Measurements from ENCODE around the gene MINDY4.
A peak's percentile ranks its signal among the peaks of the same experiment; 100 is the strongest.

MINDY4 gene

DNA sequence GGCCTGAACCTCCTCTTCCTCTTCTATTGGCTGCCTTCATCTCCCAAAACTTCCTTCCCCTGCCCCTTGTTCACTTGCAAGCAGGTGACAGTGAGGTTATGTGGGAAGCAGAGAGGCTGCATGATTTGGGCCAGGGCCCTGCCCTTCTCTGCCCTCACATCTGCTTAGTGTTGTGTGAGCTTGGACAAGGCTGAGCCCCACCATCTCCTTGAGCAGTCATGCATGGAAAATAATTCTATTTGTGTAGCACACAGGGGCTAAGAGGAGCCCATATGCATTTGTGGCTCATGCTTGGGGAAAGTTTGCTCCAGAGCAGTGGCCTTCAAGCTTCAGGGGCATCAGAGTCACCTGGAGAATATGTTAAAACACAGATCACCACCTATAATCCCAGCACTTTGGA lies 113.7 kb downstream of the MINDY4 start:
- no peak for DNase-seq

DNA sequence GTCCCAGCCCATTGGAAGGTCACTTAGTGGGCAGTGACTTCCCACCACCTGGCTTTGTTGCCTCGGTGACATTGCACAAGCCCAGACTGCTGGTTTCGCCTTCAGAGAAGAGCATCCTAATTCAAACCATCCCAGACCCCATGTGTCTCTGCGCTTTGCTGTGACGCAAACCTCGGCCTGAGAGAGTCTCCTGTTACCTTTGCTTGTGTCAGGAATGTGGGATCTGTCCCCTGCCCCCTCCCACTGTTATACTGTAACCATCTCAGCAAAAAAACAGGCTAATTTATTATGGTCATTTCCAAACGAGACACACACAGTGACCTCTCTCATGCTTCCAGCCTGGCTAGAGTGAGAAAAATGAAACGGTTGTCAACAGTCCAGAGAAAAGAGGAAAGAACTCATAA lies 115.4 kb downstream of the MINDY4 start:
- DNase-seq: no peak

DNA sequence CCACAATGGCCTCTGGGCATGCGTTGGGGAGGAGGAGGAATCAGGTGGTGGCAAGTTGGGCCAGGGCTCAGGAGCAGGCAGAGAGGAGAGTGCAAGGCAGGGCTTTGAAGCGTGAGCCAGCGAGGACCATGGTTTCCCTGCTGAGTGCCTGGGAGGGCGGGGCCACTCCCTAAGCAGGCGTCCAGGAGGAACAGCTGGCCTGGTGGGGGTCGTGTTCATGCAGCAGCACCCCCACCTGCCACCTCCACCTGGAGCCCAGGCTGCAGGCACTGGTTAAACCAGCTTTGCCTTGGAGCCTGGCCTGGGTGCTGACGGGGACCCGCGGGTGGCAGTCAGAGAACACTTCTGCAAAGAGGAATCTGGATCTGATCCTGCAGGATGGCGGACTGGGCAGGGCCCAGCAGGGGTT lies 116.3 kb downstream of the MINDY4 start:
- DNase-seq: no peak

DNA sequence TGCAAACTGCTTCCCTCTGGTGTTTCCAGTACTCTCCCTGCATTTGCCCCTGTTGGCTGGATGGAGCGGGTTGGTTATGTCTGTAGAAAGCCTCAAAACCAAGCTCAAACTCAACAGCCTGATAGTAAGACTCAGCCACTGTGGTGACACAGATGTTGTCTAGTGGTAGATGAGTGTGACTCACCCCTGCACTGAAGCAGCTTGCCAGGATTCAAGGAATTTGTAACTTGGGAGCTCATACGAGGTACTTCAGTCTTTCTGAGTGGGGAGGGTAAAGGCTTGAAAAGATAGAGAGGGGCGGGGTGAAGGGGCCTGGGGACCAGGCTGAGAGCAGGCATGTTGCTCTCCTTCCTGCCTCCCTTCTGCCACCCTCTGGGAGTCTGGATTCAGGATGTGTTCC lies 117.5 kb downstream of the MINDY4 start:
- no peak for DNase-seq

DNA sequence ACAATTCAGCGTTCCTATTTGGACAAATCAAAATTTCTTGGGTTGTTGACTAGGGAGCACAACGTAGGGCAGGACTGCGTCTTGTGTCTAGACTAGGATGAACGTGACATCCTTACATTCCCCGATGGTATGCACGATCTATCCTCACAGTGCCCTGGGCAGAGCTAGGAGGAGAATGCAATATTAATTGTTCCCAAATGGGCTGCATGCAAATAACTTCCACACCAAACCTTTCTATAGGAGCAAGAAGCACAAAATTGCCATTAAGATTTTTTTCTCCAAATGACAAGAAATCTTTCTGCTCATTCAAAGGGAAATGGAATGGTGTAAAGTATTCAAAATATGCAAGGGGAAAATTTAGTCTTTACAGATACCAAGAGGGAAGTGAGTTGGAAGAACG lies 119.0 kb downstream of the MINDY4 start:
- DNase-seq: no peak

DNA sequence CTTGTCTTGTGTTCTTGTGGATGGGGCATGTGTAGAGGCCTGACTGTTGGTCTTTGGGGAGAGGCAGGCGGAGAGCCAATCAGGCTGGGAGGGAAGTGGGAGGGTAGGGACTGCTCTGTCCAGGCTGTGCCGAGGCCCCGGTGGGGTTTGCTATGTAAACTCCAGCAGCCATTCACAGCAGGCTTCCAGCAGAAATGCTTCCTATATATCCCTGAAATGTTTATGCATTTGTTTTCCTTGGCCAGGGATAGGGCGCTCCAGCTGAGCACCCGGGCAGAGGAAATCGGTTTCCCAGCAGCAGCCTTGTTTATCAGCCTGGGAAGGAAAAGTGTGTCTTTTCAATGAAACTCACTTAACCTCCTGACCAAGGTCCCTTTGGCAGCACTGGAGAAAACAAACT lies 122.1 kb downstream of the MINDY4 start:
- no peak for DNase-seq

DNA sequence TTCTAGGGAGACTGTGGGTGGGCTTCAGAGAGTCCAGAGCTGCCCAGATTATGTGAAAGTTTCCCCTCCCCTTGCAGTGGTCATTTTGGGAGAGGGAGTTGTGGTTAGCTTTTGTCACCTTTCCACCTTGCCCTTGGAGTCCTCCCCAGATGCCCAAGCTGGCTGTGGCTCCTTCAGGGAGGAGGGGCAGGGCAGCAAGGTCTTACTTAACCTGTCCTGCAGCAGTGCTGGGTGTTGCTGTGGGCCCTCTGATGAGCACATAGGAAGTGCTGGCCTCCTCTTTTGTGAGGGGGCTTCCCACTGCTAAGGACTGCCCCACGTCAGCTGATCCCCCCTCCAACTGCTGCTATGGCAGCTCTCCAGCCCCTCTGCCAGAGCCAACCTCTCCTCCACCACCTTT lies 122.8 kb downstream of the MINDY4 start:
- DNase-seq: no peak

DNA sequence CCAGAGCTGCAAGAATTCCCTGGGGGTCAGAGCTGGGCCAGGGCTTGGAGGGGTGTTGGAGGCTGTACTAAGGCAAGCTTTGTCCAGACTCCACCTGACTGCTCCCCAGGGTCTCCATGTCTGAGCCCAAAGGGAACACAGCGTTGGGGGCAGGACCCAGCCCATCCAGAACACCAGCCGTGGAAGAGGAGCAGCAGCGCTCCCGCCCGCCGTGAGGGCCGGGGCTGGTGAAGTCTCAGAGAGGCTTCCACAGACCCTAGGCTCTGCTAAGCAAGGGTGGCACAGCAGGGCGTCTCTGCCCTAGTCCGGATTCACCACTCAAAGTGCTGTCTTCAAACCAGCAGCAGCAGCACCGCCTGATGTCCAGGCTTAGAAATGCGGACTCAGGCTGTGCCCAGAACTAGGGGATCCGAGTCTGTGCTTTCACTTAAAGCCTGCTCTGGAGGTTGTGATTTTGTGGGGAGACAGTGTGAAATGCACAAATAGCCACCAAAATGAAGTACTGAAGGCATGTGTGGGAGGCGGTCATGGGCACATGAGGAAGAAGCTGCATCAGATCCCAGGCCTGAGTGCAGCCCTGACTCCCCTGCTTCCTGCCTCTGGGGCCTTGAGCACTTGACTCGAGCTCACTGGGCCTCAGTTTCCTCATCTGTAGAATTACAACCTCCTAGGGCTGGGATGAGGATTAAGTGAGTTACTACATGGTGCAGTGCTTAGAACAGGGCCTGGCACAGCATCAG lies 123.8 kb downstream of the MINDY4 start:
- DNase-seq: peak; percentile 10

DNA sequence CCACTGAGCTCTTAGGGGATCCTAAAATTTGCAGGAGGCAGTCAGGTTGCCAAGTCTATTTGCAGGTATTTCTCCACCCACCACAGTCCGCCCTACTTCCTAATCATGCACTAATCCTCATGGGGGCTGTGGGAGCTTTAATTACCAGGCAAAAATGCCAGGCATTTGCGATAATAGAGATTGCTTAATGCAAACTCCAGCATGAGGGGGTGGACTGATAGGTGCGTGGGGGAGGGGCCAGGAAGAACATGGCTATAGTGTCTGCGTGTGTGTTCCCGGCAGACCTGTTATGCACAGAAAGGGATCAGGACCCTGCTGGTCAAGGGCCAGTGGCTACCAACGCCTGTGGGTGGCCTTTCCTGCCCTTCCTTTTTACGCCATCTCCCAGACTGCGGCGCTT lies 124.8 kb downstream of the MINDY4 start:
- no peak for DNase-seq

DNA sequence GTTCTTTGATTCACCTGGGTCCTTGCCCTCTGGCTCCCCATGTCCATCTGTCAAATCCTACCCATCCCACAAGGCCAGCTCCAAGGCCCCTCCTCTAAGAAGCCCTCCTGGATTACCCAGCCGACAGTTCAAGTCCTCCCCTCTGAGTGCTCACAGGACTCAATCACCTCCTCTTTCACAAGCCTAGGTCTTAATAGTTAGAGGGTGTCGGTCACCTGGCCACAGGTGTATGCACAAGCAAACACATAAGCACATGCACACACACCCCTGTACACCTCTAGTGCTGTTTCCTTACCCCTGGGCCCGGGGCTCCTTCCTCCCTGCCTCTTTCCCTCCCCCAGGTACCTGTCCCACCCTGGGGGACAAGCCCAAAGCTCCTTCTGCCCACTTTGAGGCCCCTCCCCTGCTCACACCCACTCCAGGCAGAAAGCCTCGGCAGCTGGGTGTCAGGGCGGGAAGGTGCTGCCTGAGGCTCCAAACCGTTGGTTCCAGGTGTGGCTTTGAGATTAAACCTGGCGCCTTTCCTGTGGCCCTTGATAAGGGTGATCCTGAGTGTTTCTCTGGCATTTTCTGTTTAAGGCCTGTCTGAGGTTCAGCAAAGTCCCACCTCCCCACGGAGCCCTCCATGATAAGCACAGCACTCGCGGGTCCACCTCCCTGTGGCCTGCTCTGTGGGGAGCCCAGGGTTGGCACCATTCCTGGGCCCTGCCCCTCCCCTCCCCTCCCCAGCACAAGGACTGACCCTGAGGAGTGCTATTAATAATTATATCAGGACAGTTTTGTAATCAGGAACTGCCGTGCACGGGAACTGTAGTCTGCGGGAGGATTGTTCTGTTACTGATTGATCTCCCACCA lies 125.8 kb downstream of the MINDY4 start:
- DNase-seq: no peak

DNA sequence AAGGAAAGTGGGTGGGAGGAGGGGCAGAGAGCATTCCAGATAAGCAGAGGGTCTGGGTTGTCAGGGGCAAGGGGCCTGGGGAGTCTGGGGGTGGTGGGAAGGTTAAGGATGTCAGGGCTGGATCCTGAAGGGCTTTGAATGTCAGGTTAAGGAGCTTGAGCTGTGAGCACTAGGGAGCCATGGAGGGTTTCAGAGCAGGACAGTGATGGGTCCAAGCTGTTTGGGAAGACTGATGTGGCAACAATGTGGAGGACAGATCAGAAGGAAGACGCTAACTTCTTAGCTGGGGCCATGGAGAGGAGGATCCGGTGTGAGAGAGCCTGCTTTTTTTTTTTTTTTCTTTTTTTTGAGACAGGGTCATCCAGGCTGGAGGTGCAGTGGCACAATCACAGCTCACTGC lies 126.6 kb downstream of the MINDY4 start:
- DNase-seq: no peak

DNA sequence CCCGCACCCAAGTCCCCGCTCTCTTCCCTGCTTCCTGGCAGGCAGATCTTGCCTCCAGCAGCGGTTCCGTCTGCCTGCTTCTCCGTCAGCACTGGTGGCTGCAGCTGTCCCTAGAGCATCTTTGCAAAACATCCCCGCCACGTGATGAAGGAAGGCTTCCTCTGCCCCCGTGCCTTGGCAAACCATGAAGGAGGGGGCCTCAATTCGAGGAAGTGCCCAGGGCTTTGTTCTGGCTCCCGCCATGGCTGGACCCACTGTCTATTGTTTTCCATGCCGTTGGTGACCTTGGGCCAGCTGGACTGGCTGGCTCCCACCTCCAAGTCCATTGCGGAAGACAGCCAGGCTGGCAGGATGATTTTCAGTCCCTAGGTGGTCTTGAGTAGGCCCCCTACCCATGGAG lies 127.2 kb downstream of the MINDY4 start:
- no peak for DNase-seq

DNA sequence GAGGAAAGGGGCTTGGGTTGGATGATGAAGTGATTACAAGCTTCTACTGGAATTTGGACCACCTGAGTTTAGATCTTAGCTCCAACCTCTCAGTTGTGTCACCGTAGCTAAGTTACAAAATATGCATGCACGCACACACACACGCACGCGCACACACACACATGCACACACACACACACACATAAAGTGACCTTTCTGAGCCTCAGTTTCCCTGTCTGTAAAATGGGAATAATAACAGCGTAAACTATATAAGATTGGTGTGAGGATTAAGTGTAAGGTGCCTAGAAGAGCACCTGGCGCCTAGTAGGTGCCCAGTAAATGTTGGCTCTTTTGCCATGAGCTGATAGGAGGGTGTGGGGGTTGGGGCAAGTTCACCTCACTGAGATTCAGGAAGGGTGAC lies 127.8 kb downstream of the MINDY4 start:
- no peak for DNase-seq

DNA sequence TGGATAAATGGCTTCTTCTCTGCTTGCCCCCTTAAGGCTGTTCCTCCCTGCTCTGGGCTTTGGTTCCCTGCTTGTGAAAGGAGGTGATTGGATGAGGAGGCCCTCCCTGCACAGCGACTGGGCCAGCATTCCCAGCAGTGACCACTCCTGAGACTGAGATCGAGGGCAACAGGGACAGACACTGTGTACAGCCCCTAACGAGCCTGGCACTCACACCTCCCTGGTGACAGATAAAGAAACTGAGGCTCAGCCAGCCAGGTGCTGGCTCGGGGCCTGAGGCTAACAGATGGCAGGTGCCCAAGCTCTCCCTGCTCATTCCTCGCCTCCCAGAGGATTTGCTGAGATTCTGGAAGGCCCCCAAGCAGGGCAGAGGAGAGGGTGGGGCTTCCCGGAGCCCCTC lies 128.4 kb downstream of the MINDY4 start:
- DNase-seq: no peak

DNA sequence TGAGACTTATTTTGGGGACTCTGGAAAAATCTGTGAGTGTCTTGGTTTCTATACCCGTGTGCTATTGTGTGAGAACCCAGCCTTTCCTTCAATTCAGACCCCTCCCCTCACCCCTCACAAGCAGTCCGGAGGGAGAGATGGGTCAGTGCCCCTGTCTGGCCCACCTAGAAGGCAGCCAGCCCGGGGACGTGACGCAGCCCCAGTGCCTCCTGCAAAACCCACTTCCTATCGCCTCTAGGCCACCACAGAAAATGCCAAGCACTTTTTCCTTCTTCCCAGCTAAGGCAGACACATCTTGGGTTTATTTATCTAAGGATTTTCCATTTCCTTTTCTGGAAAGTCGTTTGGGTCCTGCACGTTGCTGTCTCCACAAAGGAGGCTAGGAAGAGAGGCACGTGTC lies 128.8 kb downstream of the MINDY4 start:
- DNase-seq: no peak

DNA sequence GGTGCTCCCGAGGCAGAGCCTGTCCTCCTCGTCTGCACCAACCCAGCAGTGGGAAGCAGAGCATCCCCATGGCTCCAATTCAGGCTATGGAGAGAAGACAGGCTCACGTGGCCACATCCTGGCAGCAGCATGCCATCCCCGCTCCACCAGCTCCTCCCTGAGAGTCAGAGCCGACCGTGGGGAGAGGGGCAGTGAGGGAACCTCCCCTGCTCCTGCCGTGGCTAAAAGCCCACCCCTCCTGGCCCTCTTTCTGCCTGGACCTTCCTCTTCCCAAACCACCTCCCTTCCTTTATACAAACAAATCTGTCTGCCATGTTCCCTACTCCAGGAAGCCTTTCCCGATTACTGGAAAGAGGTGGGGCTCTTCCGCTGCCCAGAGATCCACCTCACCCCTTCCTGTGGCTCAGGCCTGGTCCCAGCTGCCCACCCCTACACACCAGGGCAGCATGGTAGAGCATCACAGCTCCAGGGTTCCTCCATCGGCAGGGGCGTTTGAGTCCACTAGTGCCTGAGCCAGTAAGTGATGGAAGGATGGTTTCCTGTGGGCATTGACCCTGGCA lies 129.7 kb downstream of the MINDY4 start:
- DNase-seq: no peak

DNA sequence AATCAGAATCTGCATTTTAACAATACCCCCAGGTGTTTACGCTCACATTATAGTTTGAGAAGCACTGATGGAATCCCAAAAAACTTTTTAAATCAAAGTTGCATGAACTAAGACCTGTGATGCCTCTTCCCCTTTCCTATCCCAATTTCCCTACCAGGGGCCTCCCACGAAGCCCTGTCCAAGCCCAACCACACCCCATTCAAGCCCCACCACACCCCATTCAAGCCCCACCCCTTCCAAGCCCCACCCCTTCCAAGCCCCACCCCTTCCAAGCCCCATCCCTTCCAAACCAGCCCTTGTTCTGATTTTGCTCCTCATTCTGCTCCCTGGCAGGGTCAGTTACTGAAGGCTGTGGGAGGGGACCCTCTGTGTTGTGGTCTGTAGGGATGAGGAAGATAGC lies 130.6 kb downstream of the MINDY4 start:
- DNase-seq: no peak

DNA sequence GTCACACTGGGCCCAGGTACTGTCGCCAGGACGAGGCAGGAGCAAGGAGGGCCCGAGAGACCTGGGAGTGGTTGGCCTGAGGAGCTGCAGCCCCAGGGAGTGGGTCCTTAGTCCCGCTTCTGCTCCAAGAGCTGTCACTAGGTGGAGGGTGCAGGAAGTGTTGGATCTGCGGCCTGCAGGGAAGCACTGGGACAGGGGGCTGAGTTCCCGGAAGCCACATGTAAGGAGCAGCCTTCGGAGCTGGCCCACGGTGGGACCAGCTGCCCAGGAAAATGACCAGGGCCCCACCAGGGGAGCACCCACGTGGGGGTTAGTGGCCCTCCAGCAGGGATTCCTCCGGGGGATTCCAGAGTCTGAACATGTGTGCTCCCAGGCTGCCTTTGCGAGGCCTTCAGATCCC lies 131.2 kb downstream of the MINDY4 start:
- no peak for DNase-seq

DNA sequence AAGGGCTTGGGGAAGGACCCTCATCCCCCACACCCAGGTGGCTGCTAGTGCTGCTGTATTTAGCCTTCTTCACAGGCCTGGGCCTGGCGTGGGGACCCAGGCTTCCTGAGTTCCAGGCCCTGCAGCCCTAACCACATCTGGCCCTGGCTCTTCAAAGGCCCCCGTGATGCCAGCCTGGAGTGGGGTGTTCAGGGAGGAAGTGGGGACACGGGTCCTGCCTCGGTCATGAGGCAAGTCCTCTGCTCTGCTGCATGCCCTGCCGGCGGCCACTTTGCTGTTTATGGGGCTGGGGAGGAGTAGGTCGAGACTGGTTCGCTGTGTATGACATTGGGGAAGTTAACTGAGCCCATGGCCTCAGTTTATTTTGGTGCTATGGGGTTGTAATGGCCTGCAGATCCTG lies 131.9 kb downstream of the MINDY4 start:
- no peak for DNase-seq

DNA sequence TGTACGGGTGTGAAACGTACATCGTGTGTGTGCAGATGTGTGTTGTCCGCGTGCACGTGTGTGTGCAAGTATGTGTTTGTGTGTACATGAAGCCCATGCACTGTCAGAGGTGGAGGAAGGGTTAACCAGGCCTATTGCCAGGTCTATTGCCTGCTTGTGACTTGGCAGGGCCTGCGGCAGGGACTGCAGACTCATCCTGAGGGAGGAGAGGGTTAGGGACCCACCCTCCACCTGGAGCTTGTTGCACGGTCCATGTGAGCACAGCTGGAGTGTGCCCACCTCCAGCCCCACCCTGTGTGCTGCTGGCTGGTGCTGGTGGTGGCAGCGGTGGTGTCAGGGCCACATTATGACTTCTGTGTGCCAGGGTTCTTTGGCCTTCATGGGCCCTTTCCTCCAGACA lies 133.3 kb downstream of the MINDY4 start:
- no peak for DNase-seq

DNA sequence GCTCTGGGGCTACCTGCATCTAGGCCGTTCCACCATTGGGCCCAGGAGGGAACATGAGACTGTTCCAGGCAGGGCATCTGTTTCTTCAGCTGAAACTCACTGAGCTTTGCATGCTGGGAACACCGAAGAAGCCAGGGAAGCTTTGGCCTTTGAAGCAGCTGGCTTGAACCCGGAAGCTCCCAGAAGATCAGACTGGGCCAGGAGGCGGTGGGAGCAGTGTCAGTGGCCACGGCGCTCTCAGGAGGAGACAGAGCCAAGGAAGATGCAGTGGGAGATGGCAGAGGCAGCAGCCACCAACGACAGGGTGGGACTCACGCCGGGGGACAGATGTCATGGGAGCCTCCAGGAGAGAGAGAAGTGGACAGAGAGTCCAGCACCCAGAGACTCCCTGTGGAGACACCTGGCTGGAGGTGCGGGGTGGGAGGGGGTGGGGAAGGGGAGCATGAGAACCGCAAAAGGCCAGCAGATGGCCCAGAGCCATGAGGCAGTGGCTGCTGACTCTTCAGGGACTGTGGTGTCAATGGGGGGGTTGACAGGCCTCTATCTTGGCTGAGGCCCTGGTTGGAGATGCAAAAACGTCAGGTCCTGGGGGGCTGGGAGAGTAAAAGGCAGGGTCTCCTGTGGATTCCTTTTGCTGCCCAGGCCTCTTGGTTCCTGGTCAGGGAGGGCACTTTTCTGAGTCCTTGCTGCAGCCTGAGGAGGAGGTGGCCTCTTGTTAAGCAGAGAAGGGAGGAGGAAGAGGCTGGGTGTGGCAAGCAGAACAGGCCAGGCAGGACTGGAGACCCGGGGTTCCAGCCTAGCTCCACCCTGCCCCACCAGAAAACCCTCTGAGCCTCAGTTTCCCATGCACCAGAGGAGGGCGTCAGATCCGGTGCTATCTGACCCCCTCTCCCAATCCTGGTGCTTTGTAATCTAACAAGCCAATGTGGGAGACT lies 134.1 kb downstream of the MINDY4 start:
- no peak for DNase-seq

DNA sequence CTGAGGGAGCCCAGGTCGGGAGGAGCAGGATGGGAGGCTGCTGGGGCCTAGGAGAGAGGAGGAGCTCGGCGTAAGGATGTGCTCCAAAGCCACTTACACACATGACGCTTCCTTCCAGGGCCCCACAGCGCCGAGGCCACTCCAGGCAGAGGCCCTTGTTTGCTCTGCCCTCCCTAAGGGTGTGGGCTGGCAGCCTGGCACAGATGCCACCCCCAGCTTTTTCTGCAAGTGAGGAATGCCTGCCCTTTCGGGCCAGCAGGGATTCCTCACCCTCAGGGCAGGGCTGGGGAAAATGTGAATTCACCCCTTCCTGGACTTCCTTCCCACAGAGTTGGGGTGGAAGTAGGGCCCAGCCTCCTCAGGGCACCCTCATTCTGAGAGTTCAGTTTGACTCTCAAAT lies 134.8 kb downstream of the MINDY4 start:
- no peak for DNase-seq

All from NCI-H1436 (cell line).